SU-DHL-6 (cell line): ENCODE data around the gene OR2V1.

ENCODE experiments used
- H2AFZ ChIP-seq: fragments of 200-600 bp; sonication (generic); 2 replicates; pipeline ENCODE4 v1.6.1; 2014; ENCODE audit warnings: low read depth, mild to moderate bottlenecking, moderate library complexity, mixed read lengths, antibody characterized with exemption, low read length; ENCODE audit not compliant: severe bottlenecking
- H3F3A ChIP-seq: fragments of 200-600 bp; shearing (Covaris generic); 2 replicates; pipeline ENCODE4 v1.6.0; 2016; ENCODE audit warnings: antibody characterized with exemption, mild to moderate bottlenecking; ENCODE audit not compliant: insufficient read depth
- H3K27ac ChIP-seq: fragments of 200-600 bp; sonication (generic); 2 replicates; pipeline ENCODE4 v1.5.1; 2016; ENCODE audit warnings: low read depth, mild to moderate bottlenecking, low read length, moderate library complexity, mixed read lengths
- H3K27me3 ChIP-seq: fragments of 200-600 bp; sonication (generic), shearing (Covaris generic); 2 replicates; pipeline ENCODE4 v1.6.0; 2014; ENCODE audit warnings: mild to moderate bottlenecking, low read length
- H3K36me3 ChIP-seq: fragments of 200-600 bp; sonication (generic); 2 replicates; pipeline ENCODE4 v1.6.1; 2014; ENCODE audit warnings: mild to moderate bottlenecking, low read length, mixed read lengths
- H3K4me2 ChIP-seq: fragments of 300-600, 200-600 bp; shearing (Covaris generic), sonication (generic); 2 replicates; pipeline ENCODE4 v1.6.0; 2014; ENCODE audit warnings: low read length, low read depth, mild to moderate bottlenecking; ENCODE audit not compliant: poor library complexity, severe bottlenecking
- H3K4me3 ChIP-seq: fragments of 200-600 bp; sonication (generic); 2 replicates; pipeline ENCODE4 v1.5.1; 2014; ENCODE audit warnings: antibody characterized with exemption, low read length, mild to moderate bottlenecking, mixed read lengths; ENCODE audit not compliant: insufficient read depth, poor library complexity, severe bottlenecking
- H3K79me2 ChIP-seq: fragments of 200-600 bp; sonication (generic); 2 replicates; pipeline ENCODE4 v1.6.1; 2014; ENCODE audit warnings: mild to moderate bottlenecking, low read length, moderate library complexity; ENCODE audit not compliant: insufficient read depth
- H3K9ac ChIP-seq: fragments of 200-600 bp; sonication (generic); 2 replicates; pipeline ENCODE4 v1.7.0; 2014; ENCODE audit warnings: mild to moderate bottlenecking, low read length
- H3K9me2 ChIP-seq: fragments of 200-600 bp; sonication (generic); replicated peaks from 2 replicates; pipeline ENCODE4 v1.6.1; 2014; ENCODE audit warnings: low read length; ENCODE audit not compliant: insufficient read depth
- H3K9me3 ChIP-seq: fragments of 200-600 bp; sonication (generic); 2 replicates; pipeline ENCODE4 v1.6.1; 2014; ENCODE audit warnings: low read length, mixed read lengths; ENCODE audit not compliant: insufficient read depth
- H4K20me1 ChIP-seq: fragments of 200-600 bp; sonication (generic); 2 replicates; pipeline ENCODE4 v1.6.1; 2014; ENCODE audit warnings: low read depth, mild to moderate bottlenecking, antibody characterized with exemption, low read length, moderate library complexity, mixed read lengths
- CTCF ChIP-seq: fragments of 200-600 bp; sonication (generic); IDR thresholded peaks from one replicate; pipeline ENCODE4 v1.5.1; 2017; ENCODE audit warnings: antibody characterized with exemption, mild to moderate bottlenecking, low read length, moderate library complexity; ENCODE audit not compliant: insufficient read depth, poor library complexity, severe bottlenecking
- EZH2phosphoT487 ChIP-seq: fragments of 200-600 bp; sonication (generic), shearing (Covaris generic); conservative IDR thresholded peaks from 2 replicates; pipeline ENCODE4 v1.6.1; 2018; ENCODE audit warnings: mild to moderate bottlenecking, antibody characterized with exemption, low read length, moderate library complexity, mixed read lengths

OR2V1 gene

GRCh38 chr5:181156758-181157157, 25.8 kb upstream of the OR2V1 start:
- H3K79me2 ChIP-seq, result no peaks in the 10 kb centered on the region
- no peaks in the 10 kb centered on the region for H3K9me2 ChIP-seq
- H3K4me3 ChIP-seq, result no peak overlapping the region
- no peak overlapping the region for H3K4me2 ChIP-seq
- H2AFZ ChIP-seq, result no peak overlapping the region
- TF ChIP-seq EZH2phosphoT487, result no peak
- no peak overlapping the region for H3K27ac ChIP-seq
- no peaks in the 10 kb centered on the region for H3K27me3 ChIP-seq
- H3F3A ChIP-seq, result peaks cover 13% of the 10 kb centered on the region
- no peaks in the 10 kb centered on the region for H4K20me1 ChIP-seq
- H3K36me3 ChIP-seq, result no peaks in the 10 kb centered on the region
- H3K9ac ChIP-seq, result no peak overlapping the region
- no peaks in the 10 kb centered on the region for H3K9me3 ChIP-seq

GRCh38 chr5:181153814-181154213, 22.8 kb upstream of the OR2V1 start:
- no peaks in the 10 kb centered on the region for H3K9me3 ChIP-seq
- H2AFZ ChIP-seq, result no peak overlapping the region
- no peak overlapping the region for H3K4me2 ChIP-seq
- TF ChIP-seq CTCF, result no peak
- TF ChIP-seq EZH2phosphoT487, result no peak
- H3K9me2 ChIP-seq, result no peaks in the 10 kb centered on the region
- H3K79me2 ChIP-seq, result no peaks in the 10 kb centered on the region
- H3F3A ChIP-seq, result no peaks in the 10 kb centered on the region
- no peak overlapping the region for H3K9ac ChIP-seq
- no peaks in the 10 kb centered on the region for H3K27me3 ChIP-seq
- H3K4me3 ChIP-seq, result no peak overlapping the region
- H3K36me3 ChIP-seq, result no peaks in the 10 kb centered on the region
- no peaks in the 10 kb centered on the region for H4K20me1 ChIP-seq
- H3K27ac ChIP-seq, result no peak overlapping the region

GRCh38 chr5:181152406-181152805, 21.4 kb upstream of the OR2V1 start:
- Histone ChIP-seq H3K9me3 (no peaks in the 10 kb centered on the region), H3K4me2 (no peak overlapping the region), H4K20me1 (no peaks in the 10 kb centered on the region), H3K9ac (no peak overlapping the region), H3F3A (no peaks in the 10 kb centered on the region), H3K36me3 (no peaks in the 10 kb centered on the region), H3K27ac (no peak overlapping the region), H2AFZ (no peak overlapping the region), H3K9me2 (no peaks in the 10 kb centered on the region), H3K27me3 (no peaks in the 10 kb centered on the region), H3K79me2 (no peaks in the 10 kb centered on the region), H3K4me3 (no peak overlapping the region)
- TF ChIP-seq CTCF, result no peak
- TF ChIP-seq EZH2phosphoT487, result no peak

- no peak for TF ChIP-seq CTCF
- TF ChIP-seq EZH2phosphoT487, result no peak
- H3K9me3 ChIP-seq, result no peaks in the 10 kb centered on the region
- no peaks in the 10 kb centered on the region for H3K27me3 ChIP-seq
- no peaks in the 10 kb centered on the region for H4K20me1 ChIP-seq
- H3K36me3 ChIP-seq, result no peaks in the 10 kb centered on the region
- no peak overlapping the region for H3K4me3 ChIP-seq
- H3F3A ChIP-seq, result no peaks in the 10 kb centered on the region
- H3K9me2 ChIP-seq, result no peaks in the 10 kb centered on the region
- no peak overlapping the region for H3K9ac ChIP-seq
- no peak overlapping the region for H2AFZ ChIP-seq
- H3K4me2 ChIP-seq, result no peak overlapping the region
- H3K79me2 ChIP-seq, result no peaks in the 10 kb centered on the region
- no peak overlapping the region for H3K27ac ChIP-seq
These were observed 20.2 kb upstream of the OR2V1 start for GRCh38 chr5:181151146-181151545.
